GM21390 (cell line): ENCODE measurements around the gene FH.

ENCODE experiments used
- ATAC-seq: cut with Tn5 transposase; IDR thresholded peaks from one replicate; pipeline ENCODE4 v1.9.1; 2021; ENCODE audit not compliant: unreplicated experiment

Gene FH

DNA sequence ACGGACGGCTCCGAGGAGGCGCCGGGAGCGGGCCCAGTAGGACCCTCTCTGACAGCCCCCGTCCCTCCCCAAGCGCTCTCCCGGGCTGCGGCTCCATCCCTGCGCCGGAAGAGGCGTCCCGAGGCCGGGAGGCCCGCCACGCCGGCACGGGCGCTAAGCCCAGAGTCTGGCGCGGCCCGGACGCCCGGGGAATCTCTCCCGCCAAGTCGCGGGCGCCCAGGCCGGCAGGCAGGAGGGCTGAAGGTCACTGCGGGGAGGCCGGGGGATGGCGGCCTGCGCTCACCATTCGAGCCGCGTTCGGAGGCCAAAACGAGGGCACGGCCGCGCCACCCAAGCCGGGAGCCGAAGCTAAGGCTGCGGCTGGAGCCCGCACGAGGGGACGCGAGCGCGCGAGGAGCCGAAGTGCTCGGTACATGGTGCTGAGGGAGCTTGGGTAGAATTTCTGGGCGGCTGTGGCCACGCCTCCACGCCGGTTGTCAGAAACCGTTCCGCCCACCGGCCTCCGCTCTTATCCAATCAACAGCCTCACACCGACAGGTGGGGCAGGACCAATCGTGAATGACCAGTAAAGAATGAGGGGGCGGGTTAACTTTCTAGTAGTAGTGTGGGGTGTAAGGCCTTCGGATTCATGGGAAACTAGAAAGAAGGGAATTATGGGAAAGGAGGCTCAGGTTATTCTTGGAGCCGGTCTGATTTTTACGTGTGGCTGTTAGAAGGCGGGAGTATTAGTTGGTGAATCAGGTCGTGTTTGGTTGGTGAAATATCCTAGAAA is at the start of gene FH:
TSS of gene FH (minus strand) at position 448 of the 772 bp plus-strand sequence. CDS start at position 415, 33 bp downstream.
- ATAC-seq, result peak; percentile 95

DNA sequence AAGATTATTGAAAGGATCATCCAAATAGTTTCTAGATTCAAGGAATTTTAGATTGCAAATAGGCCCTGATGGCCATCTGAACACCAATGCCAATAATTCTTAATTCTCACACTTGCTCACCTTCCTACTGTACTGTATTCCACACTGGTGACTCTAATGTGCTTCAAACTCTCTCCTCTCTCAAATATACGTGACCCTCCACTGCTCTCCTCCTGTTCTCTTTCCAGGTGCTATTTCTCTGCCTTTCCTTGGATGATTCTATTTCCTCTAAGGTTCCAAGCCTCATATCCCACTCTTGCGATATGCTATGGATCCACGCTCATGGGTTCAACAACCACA is 41.3 kb upstream of the FH start:
- ATAC-seq, result no peak

DNA sequence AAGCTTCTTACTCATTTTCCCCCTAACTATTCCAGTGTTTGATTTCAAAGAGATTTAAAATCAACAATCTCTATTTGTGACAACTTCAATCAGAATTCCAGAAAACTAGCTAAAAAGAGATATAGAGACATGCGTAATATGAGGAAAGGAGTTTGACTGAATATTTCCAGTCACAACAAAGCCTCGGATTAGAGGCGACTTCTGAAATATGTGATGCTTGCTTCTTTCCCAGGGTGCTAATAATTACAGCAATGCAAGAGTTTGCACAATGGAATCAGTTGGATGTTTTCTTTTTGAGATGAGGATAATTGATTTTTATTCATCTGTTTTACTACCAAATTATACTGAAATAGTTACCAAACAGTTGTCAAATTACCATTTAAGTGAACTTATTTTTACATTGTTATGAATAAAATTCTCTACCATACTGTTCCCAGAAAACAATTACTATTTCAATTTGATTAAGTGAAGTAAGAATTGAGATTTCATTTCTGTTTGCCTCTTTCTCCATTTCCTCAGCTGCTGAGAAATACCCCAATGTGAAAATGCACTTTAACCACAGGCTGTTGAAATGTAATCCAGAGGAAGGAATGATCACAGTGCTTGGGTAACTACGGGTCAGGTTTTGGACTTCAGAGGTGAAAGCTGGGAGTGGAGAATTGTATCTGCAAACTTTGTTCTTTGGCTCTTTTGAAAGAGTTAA is 40.7 kb upstream of the FH start:
- no peak for ATAC-seq

DNA sequence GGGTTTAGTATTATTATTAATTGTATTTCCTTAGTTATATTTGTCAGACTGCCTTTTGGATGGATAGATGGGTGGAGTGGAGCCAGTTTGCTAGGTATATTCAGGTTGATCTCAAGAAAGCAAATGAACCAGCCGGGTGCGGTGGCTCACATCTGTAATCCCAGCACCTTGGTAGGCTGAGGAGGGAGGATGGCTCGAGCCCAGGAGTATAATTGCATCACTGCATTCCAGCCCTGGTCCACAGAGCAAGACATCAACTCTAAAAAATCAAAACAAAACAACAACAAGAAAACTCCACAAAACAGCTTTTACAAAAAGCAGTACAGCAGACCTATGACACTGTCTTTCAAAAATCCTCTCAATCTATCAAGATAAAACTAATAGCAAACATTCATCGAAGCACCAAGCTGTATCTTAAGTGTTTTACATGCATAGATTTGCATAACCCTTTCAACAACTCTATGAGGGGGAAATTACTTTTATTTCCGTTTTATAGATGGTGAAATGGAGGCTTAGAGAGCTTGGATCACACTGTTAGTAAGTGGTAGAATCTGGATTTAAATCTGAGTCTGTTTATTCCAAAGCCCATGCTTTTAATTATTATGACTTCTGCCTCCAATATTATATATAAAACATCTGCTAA is 38.1 kb upstream of the FH start:
- no peak for ATAC-seq

DNA sequence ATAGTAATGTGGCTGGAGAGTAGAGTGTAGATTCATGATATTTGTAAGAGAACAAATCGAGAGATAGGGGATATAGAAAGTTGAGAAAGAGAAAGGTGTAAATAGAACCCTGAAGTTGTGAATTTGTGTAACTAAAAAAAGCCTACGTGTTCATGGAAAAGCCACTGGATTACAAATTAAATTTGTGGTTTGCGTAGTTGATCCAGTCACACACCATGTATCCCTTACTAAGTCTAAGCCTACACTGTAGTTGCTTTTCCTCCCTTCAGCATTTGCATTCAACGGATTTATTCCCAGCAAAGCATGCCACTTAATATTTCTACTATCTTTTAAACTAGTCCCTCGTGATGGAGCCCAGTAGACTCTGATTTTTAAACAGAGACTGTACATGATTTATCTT is 37.5 kb upstream of the FH start:
- ATAC-seq, result no peak

DNA sequence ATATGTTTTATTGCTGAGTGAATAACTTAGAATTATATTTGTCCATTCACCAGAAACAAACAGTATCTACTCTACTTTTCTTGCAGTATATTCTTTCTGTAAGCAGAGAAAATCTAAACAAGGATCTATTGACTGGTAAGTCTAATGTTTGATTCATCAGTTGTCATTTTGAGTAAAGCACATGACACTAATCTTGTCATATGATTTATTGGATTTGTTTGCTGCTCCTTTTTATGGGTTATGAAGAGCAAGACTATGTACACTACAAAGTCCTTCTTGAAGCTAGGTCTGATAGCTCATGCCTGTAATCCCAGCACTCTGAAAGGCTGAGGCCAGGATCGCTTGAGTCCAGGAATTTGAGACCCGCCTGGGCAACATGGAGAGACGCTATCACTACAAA is 36.0 kb upstream of the FH start:
- ATAC-seq, result no peak

DNA sequence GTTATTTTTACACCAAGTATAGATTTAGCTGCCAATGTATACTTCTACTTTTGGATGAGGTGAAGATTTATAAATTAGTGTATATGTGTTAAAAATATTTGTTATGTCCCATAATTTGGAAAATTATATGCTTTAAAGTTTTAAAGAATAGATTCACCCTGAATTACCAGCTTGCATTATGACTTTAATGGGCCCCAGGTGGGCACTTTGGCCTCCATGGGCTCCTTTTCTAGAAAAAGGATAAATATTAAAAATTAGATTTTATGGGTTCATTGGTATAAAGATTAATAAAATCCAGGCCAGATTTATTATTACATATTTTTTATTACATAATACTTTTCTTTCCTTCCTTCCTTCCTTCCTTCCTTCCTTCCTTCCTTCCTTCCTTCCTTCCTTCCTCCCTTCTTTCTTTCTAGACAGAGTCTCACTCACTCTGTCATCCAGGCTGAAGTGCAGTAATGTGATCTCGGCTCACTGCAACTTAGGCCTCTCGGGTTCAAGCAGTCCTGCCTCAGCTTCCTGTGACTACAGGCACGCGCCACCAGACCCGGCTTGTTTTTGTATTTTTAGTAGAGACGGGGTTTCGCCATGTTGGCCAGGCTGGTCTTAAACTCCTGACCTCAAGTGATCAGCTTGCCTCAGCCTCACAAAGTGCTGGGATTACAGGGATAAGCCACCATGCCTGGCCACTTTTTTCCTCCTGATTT is 34.5 kb upstream of the FH start:
- no peak for ATAC-seq

DNA sequence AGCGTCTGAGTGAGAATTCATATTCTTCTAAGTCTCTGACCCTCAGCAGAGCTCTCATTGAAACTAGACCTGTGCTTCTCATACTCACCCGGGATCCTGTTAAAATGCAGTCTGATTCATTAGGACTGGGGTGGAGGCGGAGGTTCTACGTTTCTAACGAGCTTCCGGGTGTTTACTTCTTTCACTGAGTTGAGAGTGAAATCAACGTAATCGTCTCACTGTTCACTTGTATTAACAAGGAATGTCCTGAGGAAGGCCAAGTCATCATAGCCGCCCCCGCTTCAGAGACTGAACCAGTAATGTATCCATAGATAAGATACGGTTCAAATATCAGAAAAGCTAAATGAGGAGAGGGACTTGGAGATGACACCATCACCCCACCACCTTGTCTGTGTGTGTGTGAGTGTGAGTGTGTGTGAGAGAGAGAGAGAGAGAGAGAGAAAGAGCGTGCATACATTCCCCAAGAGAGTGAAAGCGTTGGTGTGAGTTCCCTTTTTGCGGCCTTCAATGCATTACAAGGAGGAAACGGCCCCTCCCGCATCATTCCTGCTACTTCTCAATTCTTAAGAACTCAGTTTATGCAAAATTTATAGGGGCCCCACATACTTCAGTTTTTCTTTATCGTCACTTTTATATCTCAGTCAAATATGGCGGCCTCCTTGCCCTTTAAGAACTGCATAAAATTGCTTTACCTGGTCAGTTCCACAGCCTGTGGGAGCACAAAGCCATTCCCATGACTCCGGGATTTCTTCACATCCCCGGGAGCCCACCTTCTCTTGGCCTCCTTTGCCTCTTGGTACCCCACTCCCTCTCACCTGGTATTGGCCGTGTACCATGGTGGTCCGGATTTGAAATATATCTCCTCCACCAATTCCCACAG is 32.4 kb upstream of the FH start:
- peak; percentile 88 for ATAC-seq

DNA sequence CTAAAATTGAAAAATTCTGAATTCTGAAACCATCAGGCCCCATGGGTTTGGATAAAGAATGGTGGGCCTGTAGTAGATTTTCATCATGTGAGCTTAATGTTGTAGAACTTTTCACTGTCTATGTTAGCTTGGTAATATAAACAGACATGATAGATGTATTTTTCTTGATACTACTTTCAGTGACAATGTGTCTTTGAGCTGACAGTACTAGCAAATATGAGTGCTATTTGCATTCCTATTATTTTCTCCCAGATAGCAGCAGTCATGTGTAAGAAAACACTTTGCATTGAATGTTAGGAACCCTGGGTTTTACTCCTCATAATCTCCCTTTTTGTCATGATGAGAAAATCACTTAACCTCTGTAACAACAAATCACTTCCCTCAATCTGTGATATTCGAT is 30.8 kb upstream of the FH start:
- no peak for ATAC-seq

DNA sequence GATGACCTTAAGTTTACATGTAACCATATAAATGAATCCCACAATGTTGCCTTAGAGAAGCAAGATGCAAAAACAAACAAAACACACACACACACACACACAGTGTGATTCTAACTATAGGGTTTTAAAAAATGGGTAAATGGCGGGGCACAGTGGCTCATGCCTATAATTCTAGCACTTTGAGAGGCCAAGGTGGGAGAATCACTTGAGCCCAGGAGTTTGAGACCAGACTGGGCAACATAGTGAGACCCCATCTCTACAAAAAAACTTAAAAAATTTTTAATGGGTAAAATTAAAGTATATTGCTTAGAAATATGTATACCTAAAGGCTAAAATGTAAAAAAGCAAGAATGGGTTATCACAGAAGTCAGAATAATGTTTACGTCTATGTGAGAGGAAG is 28.5 kb upstream of the FH start:
- no peak for ATAC-seq

DNA sequence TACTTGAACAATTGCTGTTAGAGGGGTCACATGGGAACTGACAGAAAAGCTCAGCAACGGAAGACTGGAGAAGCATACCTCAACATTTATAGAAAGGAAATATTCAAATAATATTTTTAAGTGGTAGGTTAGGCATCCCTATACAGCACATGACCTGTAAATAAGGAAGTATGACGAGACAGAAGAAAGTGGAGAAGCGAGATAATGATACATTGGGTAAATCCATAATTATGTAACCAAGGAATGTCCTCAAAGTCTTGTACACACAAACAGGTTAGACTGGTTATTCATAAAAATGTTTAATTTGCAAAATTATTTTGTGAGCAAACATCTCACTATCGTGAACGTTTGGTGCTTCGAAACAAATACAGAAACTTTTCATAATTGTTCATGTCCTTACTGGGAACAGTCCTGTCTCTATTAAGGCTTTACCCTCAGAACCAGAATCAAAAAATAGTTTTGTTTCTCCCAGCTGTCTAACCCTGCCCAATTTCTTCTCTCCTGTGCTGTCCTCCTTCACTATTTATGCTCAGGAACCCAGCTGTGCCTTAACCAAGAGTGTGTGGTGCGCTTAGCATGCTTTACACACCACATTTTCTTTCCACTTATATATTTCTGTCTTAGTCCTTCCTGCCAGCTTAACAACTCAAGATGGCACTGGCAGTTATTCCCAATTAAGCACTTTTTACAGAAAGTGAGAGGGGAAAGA is 22.8 kb upstream of the FH start:
- no peak for ATAC-seq

DNA sequence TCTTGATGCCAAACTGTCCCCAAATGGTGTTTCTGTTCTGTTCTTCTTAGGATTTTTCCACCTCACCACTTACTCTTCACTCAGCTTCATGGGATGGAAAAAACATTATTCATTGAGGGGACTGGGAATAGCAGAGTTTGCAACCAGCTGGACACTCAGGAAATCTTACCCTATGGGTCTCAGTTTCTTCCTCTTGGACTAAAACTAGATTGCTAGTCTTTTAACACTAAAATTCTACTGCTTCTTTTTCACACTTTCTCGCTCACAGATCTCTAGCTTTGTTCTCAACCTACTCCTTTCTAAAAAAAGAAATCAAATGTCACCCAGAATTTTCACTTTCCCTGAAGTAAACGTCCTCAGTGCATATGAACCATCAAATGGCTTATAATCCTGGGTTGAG is 17.4 kb upstream of the FH start:
- no peak for ATAC-seq

DNA sequence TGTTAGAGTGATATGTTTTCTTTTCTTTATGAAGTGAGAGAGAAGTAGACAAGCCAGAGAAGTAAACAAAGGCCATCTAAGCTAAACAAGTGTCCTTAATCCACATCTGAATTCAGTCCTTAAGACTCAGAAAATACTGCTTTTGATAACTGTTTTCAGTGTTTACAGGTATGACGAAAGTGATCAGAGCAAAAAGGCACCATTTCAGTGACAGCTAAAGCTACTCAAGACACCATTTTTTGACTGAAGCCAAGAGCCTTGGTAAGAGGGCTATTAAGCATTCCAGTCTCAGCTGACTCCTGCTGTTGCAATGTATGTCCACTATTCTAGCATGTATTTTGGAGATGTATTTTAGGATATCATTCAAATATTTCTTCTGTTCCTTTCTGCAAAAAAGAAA is 16.7 kb upstream of the FH start:
- ATAC-seq, result no peak

DNA sequence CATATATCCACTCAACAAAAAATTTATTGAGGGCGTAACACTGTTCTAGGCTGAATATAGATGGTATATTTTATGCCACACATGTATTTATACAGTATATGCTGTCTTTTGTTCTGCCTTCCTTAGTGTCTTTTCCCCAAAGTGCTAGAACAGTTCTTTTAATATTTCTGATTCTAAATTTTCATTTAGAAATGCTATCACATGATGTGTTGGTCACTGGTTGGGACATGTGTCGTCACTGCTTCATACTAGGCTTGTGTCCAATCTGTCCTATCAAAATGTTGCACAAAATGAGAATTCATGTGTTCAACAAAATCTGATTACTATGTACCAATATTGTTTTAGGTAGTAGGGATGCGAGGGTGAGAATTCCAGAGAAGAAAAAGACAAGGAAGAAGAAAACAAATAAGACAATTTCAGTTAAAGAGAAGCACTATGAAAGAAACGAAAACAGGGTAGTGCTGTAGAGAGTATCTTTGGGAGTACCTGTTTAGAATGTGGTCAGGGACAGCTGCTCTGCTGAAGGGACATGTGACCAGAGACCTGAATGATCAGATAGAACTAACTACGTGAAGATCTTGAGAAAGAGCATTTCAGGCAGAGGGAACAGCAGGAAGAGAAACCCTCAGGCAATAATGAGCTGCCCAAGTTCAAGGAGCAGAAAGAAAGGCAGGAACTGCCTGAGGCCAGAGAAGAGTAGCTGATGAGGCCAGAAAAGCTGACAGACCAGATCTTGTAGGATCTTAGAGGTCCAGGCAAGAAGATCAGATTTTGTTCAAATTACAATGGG is 14.0 kb upstream of the FH start:
- peak; percentile 41 for ATAC-seq

DNA sequence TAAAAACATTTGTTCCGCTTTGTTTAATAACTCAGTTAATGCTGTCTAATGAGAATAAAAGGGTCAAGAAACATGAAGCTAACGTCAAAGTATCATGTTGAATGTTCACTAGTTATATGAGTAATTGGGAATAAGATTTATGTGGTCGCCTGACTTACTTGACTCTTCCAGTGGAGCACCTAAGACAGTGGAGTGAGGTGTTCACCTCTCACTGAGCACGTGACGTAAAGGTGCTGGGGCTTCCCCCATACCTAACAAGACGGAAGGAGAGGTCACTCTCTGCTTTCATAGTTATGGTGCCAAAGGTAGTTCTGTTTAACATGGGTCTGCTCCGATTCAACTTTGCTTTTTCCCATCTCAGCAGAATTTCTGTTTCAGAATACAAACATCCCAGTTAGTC is 13.3 kb upstream of the FH start:
- ATAC-seq, result peak; percentile 55

DNA sequence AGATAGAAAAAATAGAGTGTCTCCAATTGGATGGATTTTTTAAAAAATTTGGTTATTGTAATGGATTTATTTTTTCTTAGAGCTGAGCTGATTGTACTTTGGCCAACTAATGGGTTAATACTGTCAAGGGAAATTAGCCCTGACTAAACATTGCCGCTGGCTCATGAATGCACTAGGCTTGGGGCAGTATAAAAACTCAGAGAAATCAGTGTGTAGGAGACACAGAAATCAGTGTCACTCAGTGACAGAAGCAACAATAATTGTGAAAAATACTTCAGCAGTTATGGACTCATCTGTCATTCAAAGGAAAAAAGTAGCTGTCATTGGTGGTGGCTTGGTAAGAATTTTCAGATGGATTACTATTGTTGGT is 12.6 kb upstream of the FH start, which contains the start of gene KMO:
TSS of gene KMO (plus strand) at position 217 of the 370 bp plus-strand sequence. CDS start at position 284, 67 bp downstream.
- peak; percentile 27 for ATAC-seq

DNA sequence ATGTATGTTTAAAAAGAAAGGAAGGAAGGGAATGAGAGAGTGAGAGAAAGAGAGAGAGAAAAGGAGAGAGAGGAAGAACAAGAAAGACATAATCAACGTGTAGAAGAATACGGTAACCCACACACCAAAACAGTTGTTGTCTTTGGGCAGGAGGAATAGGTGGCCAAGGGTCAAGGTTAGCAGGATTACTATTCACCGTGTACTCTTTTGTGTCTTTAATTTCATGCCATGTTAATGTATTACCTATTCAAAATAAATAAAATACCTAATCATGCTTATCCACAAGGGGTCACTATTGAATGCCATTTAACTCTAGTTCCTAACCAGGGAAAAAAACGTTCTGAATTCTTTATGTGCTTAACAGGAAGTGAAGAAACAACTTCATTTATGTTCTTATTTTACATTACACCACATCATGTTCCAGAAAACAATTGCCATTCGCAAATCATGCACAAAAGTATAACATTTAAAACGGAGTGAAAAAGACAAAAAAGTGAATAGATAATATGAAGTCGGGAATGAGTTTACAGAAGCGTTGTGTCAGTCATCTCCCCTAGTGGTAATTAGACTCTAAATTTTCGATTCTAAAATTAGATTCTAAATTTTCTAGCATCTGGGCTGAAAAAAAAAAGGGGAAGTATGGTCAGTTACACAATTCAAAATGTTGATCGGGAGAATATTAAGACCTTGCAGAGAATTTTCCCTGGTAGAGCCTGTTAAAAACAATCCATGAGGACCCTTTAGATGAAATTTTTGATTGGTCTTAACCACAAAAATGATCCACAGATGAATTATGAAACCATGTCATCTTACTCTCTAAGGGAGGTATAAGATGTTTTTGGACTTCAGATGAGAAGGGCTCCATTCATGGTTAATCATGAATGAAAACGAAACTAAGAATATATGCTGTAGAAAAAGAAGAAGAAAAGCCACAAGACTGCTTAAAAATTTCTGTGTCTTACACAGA is 11.9 kb upstream of the FH start:
- peak; percentile 68 for ATAC-seq

DNA sequence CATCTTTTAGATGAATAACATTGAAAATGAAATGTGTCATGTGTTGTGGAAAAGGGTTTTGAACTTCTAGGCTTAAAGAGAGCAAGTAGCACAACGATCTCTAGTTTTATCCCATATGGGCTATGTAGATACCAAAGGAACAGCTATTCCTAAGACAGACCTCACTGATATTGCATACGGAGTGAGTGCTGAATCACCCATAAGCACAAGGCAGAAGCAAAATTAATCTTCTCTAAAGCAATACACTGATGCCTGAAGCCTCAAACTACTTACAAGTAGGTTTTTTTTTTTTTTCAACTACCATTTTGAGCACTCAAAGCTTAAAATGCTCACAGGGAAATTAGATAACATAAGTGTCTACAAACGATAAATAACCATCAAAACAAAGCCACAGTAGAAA is 7.6 kb upstream of the FH start:
- no peak for ATAC-seq
